SH-SY5Y (cell line): Measurements from ENCODE around the gene LRRK1.

Experiments
- GATA2 ChIP-seq: IDR thresholded peaks from 2 replicates; pipeline ENCODE4 v1.6.1; 2011; ENCODE audit warnings: mild to moderate bottlenecking, low read depth, low read length
- GATA3 ChIP-seq: IDR thresholded peaks from 2 replicates; pipeline ENCODE4 v1.6.1; 2011; ENCODE audit warnings: low read depth, mild to moderate bottlenecking, low read length, moderate library complexity

LRRK1 gene

GRCh38 chr15:100900136-100900794 is 18.9 kb upstream of the LRRK1 start:
- TF ChIP-seq GATA3 (no peak), GATA2 (no peak)

GRCh38 chr15:100900795-100901169 is 18.4 kb upstream of the LRRK1 start:
- no peak for TF ChIP-seq GATA2
- TF ChIP-seq GATA3 = no peak

DNA sequence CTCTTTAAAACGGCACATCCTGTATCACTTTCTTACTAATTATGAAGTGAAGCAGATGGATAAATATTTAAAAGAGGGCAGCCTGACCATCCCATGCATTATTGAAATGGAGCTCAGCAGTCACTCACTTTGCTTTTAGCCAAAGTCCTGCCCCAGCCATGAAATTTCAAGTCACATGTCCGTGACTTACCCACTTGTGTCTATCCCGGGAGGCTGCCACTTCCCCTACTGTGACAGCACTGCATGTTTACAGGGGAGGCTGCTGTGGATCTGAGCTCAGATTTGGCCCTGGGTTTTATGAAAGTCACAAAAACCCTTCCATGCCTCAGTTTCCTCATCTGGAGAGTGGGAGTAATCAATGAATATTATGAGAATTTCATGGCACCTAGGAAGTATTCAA is 17.9 kb upstream of the LRRK1 start:
- TF ChIP-seq GATA3 (no peak), GATA2 (no peak)

- no peak for TF ChIP-seq GATA3
- TF ChIP-seq GATA2 = no peak
Observed at GRCh38 chr15:100901702-100902435, 17.3 kb upstream of the LRRK1 start.

DNA sequence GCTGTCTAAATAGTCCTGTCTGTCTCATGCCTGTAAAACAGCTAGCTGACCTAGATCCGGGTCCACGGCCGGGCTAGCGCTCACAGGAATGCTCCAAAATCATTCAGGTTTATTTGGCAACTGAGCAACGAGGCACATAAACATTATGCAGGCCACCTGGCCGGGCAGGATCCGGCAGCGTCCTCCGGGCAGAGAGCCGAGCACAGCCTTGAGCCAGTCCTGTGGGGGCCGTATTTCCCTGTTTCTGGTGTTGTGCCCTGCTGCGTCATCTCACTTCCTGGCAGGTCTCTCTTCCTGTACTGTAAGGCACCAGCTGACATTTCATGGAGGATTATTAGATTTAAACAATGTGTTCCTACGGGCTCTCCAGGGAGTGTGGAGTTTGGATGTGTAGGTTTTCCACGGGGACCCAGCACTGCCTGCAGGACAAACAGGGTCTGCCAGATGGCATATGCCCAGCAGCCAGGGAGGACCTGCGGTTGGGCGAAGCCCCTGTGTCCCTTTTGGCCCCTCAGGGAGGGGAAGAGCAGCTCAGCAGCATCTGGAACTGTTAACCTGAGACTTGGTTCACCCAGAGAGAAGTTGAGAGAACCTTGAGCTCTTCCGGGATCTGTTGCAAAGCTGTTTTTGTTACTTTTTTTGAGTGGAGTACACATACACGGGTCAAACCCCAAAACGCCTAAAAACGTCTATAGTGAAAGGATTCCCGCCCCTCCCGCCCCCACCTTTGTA is 16.6 kb upstream of the LRRK1 start:
- TF ChIP-seq GATA3 = no peak
- TF ChIP-seq GATA2 = no peak

- no peak for TF ChIP-seq GATA3
- no peak for TF ChIP-seq GATA2
Observed at GRCh38 chr15:100903168-100903554, 16.0 kb upstream of the LRRK1 start.

DNA sequence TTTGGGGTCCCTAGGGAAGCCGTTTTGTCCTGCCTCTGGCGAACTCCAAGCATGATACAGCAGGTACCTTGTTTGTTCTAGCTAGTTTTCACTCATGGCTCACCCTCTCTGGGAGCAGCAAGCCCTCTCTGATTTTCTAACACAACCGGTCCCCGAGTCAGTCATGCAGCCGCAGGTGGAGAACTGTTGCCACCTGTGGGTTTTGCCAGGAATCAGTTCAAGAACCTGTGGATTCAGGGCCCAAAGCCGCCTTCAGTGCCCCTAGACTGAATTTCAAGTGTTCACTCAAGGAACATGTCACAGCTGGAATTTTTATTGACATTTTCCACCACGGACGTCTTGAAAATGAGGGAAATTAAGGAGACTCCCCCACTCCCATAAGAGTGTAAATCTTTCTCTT is 13.3 kb upstream of the LRRK1 start:
- TF ChIP-seq GATA3 (no peak), GATA2 (no peak)

DNA sequence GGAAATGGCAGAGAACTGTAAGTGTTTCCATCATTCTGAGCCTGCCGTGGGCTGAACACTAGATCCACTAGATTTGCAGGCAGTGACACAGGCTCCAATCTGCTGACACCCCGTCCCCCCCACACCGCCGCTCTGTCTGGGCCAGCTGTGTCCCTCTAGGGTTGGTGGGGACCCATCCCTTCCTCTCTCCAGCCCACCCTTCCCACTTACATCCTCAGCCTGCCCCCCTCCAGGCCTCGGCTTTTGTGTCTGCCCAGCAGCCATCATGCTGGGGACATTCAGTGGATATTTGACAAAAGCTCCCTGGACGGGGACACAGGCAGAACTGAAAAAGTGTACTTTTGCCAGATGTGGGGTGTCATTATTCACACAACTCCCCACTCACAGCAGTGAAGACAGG is 10.7 kb upstream of the LRRK1 start:
- no peak for TF ChIP-seq GATA3
- no peak for TF ChIP-seq GATA2

GRCh38 chr15:100909565-100909964 is 9.6 kb upstream of the LRRK1 start:
- no peak for TF ChIP-seq GATA3
- no peak for TF ChIP-seq GATA2

GRCh38 chr15:100909989-100910955 is 8.9 kb upstream of the LRRK1 start:
- TF ChIP-seq GATA2 (no peak), GATA3 (no peak)

DNA sequence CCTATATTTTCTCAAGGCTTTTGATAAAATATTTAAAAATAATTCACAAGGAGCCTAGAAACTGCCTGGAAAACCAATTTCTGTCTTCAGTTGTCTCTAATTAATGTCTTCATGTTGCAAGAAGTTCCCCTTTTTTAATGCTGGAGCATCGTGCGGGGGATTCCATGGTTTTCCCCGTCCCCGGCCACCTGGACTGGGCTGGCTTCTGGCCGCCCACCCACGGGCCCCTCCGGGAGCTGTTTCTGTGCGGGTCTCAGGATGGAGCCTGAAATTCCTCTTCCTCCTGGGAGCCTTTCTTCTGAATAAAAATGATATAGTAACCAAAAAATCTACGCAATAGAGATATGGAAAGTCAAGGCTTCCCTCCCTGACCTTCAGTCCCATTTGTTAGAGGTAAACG is 8.1 kb upstream of the LRRK1 start:
- TF ChIP-seq GATA2 (no peak), GATA3 (no peak)

DNA sequence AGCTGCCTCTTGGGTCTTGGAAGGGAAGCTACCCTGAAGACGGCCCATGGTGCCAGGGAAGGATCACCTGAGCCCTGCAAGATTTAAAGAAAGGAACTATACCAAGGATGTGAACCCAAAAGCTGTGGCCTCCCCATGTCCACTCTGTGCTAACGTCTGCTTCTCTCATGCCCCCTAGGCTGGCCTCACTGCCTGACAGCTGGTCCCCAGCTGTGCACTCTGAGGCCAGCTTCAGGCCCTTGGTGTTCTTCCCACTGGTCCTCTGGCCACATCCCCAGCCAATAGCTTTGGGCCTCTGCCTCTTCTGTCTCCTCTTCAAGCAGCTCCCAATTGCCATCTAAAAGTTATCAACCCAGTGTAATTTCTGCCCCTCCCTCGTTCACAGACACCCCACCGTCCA is 5.2 kb upstream of the LRRK1 start:
- no peak for TF ChIP-seq GATA2
- no peak for TF ChIP-seq GATA3

GRCh38 chr15:100914876-100915275 is 4.3 kb upstream of the LRRK1 start:
- TF ChIP-seq GATA2 (no peak), GATA3 (no peak)
